ENCODE results near the gene OR6C2.

DNA sequence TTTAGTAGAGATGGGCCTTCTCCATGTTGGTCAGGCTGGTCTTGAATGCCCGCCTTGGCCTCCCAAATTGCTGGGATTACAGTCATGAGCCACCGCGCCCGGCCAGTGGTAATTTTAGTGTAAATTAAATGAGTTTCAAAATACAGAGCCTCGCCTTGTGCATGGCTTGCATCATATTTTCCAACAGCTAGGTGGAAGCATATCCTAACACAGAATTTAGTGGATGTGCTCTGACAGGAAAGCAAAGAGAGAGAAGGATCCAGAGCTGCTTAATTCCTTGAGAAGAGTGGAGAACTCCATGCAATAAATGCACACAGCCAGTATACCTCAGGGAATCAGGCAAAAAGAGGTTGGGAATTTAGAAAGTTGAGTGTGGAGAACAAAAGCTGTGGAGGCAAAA, 2.5 kb downstream of the OR6C2 start:
- TF ChIP-seq, protein P1, sequence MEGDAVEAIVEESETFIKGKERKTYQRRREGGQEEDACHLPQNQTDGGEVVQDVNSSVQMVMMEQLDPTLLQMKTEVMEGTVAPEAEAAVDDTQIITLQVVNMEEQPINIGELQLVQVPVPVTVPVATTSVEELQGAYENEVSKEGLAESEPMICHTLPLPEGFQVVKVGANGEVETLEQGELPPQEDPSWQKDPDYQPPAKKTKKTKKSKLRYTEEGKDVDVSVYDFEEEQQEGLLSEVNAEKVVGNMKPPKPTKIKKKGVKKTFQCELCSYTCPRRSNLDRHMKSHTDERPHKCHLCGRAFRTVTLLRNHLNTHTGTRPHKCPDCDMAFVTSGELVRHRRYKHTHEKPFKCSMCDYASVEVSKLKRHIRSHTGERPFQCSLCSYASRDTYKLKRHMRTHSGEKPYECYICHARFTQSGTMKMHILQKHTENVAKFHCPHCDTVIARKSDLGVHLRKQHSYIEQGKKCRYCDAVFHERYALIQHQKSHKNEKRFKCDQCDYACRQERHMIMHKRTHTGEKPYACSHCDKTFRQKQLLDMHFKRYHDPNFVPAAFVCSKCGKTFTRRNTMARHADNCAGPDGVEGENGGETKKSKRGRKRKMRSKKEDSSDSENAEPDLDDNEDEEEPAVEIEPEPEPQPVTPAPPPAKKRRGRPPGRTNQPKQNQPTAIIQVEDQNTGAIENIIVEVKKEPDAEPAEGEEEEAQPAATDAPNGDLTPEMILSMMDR (IDR thresholded peaks at IDR 0.05), result no peak
- no peak for TF ChIP-seq POLR2A (IDR thresholded peaks at IDR 0.05)
- no peak for TF ChIP-seq POLR2AphosphoS5 (IDR thresholded peaks at IDR 0.05)

Measured in prostate gland (tissue), 2 donors.